ENCODE data around the gene LMO7.

- TF ChIP-seq, protein P1, sequence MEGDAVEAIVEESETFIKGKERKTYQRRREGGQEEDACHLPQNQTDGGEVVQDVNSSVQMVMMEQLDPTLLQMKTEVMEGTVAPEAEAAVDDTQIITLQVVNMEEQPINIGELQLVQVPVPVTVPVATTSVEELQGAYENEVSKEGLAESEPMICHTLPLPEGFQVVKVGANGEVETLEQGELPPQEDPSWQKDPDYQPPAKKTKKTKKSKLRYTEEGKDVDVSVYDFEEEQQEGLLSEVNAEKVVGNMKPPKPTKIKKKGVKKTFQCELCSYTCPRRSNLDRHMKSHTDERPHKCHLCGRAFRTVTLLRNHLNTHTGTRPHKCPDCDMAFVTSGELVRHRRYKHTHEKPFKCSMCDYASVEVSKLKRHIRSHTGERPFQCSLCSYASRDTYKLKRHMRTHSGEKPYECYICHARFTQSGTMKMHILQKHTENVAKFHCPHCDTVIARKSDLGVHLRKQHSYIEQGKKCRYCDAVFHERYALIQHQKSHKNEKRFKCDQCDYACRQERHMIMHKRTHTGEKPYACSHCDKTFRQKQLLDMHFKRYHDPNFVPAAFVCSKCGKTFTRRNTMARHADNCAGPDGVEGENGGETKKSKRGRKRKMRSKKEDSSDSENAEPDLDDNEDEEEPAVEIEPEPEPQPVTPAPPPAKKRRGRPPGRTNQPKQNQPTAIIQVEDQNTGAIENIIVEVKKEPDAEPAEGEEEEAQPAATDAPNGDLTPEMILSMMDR (IDR thresholded peaks at IDR 0.05) = no peak
- no peak for TF ChIP-seq EP300 (IDR thresholded peaks at IDR 0.05)
- no peak for TF ChIP-seq POLR2A (IDR thresholded peaks at IDR 0.05)
These were observed 194.7 kb downstream of the LMO7 start for GRCh38 chr13:75830842-75831241.
